Neuronal stem cell (in vitro differentiated cells): ENCODE measurements around the gene NAP1L1.
A peak's percentile ranks its signal among the peaks of the same experiment; 100 is the strongest.

ENCODE experiments used
- DNase-seq: peaks from one replicate; pipeline ENCODE4 v3.0.0-alpha.2; 2013; ENCODE audit warnings: low spot score
- H2AFZ ChIP-seq: one replicate; pipeline ENCODE4 v1.6.1; 2013; ENCODE audit warnings: mild to moderate bottlenecking, low read length, inconsistent platforms
- H2AK5ac ChIP-seq: 2 replicates; pipeline ENCODE4 v1.6.1; 2013; ENCODE audit warnings: low read depth, mild to moderate bottlenecking, inconsistent platforms, low read length, moderate library complexity, mixed read lengths
- H2BK120ac ChIP-seq: 2 replicates; pipeline ENCODE4 v1.6.1; 2013; ENCODE audit warnings: low read depth, mild to moderate bottlenecking, inconsistent platforms, low read length, moderate library complexity, mixed read lengths
- H2BK12ac ChIP-seq: one replicate; pipeline ENCODE4 v1.6.1; 2013; ENCODE audit warnings: low read length, inconsistent platforms
- H2BK15ac ChIP-seq: 2 replicates; pipeline ENCODE4 v1.6.1; 2013; ENCODE audit warnings: mild to moderate bottlenecking, low read length, inconsistent platforms, mixed read lengths
- H2BK5ac ChIP-seq: one replicate; pipeline ENCODE4 v1.6.1; 2013; ENCODE audit warnings: inconsistent platforms, mild to moderate bottlenecking, low read length, moderate library complexity
- H3K14ac ChIP-seq: one replicate; pipeline ENCODE4 v1.6.1; 2013; ENCODE audit warnings: low read length, inconsistent platforms
- H3K18ac ChIP-seq: 2 replicates; pipeline ENCODE4 v1.6.1; 2013; ENCODE audit warnings: low read length, inconsistent platforms
- H3K23ac ChIP-seq: 2 replicates; pipeline ENCODE4 v1.6.1; 2013; ENCODE audit warnings: low read depth, mild to moderate bottlenecking, mixed read lengths, low read length, inconsistent platforms; ENCODE audit not compliant: poor library complexity
- H3K27ac ChIP-seq: replicated peaks from 3 replicates; pipeline ENCODE4 v1.5.1; 2013; ENCODE audit warnings: low read length, inconsistent platforms
- H3K27me3 ChIP-seq, 3 experiments: 2 replicates each; pipeline ENCODE4 v1.6.1; 2013; ENCODE audit warnings: low read length in 3 of 3, mild to moderate bottlenecking in 2 of 3, inconsistent platforms in 1 of 3, low read depth in 1 of 3, mixed read lengths in 1 of 3, moderate library complexity in 1 of 3; ENCODE audit not compliant: control insufficient read depth in 3 of 3, insufficient read depth in 3 of 3
- H3K36me3 ChIP-seq, 2 donors: replicated peaks in 1 of 2; 2 replicates each; pipeline ENCODE4 v1.6.1; 2013; ENCODE audit warnings: low read length in 2 of 2; ENCODE audit not compliant: control insufficient read depth in 2 of 2, insufficient read depth in 2 of 2
- H3K4ac ChIP-seq: 2 replicates; pipeline ENCODE4 v1.6.1; 2013; ENCODE audit warnings: inconsistent platforms, mild to moderate bottlenecking, low read length, moderate library complexity
- H3K4me1 ChIP-seq, 2 donors: 1 replicate in 1 of 2; 2 replicates in 1 of 2; pipeline ENCODE4 v1.6.1; 2013; ENCODE audit warnings: low read length in 2 of 2, low read depth in 1 of 2; ENCODE audit not compliant: control insufficient read depth in 2 of 2, insufficient read depth in 1 of 2
- H3K4me2 ChIP-seq: one replicate; pipeline ENCODE4 v1.6.1; 2013; ENCODE audit warnings: mild to moderate bottlenecking, low read length, inconsistent platforms; ENCODE audit not compliant: insufficient read depth, poor library complexity, severe bottlenecking
- H3K4me3 ChIP-seq, 2 donors: 2 replicates each; pipeline ENCODE4 v1.5.1; 2013; ENCODE audit warnings: low read length in 2 of 2, mild to moderate bottlenecking in 2 of 2, inconsistent platforms in 1 of 2, moderate library complexity in 1 of 2
- H3K79me1 ChIP-seq: one replicate; pipeline ENCODE4 v1.6.1; 2013; ENCODE audit warnings: low read depth, mild to moderate bottlenecking, inconsistent platforms, low read length, moderate library complexity
- H3K9ac ChIP-seq: one replicate; pipeline ENCODE4 v1.6.1; 2013; ENCODE audit warnings: mild to moderate bottlenecking, low read depth, low read length, inconsistent platforms; ENCODE audit not compliant: poor library complexity
- H3K9me3 ChIP-seq, 2 donors: replicated peaks in 1 of 2; 2 replicates each; pipeline versions ENCODE3 to v1.6.1; 2013; ENCODE audit warnings: low read length in 2 of 2, mild to moderate bottlenecking in 2 of 2, inconsistent platforms in 1 of 2, low read depth in 1 of 2, mixed read lengths in 1 of 2, moderate library complexity in 1 of 2; ENCODE audit not compliant: control insufficient read depth in 2 of 2, insufficient read depth in 1 of 2
- H4K8ac ChIP-seq: one replicate; pipeline ENCODE4 v1.6.1; 2013; ENCODE audit warnings: low read depth, mild to moderate bottlenecking, inconsistent platforms, low read length, moderate library complexity
- H4K91ac ChIP-seq: one replicate; pipeline ENCODE4 v1.6.1; 2013; ENCODE audit warnings: low read length, low read depth, mild to moderate bottlenecking, inconsistent platforms; ENCODE audit not compliant: poor library complexity
- WGBS, 2 donors: extraction: QIAGEN DNeasy Blood & Tissue Kit; methylation state at CpG; one replicate each; pipeline ENCODE4 v1.1.7; 2013; ENCODE audit warnings: missing lambda C conversion rate in 2 of 2, mixed read lengths in 1 of 2; ENCODE audit not compliant: insufficient read length in 2 of 2, insufficient replicate concordance in 1 of 2; ENCODE audit errors: extremely low coverage in 2 of 2; 5-methylcytosine and 5-hydroxymethylcytosine counted together

NAP1L1 gene

DNA sequence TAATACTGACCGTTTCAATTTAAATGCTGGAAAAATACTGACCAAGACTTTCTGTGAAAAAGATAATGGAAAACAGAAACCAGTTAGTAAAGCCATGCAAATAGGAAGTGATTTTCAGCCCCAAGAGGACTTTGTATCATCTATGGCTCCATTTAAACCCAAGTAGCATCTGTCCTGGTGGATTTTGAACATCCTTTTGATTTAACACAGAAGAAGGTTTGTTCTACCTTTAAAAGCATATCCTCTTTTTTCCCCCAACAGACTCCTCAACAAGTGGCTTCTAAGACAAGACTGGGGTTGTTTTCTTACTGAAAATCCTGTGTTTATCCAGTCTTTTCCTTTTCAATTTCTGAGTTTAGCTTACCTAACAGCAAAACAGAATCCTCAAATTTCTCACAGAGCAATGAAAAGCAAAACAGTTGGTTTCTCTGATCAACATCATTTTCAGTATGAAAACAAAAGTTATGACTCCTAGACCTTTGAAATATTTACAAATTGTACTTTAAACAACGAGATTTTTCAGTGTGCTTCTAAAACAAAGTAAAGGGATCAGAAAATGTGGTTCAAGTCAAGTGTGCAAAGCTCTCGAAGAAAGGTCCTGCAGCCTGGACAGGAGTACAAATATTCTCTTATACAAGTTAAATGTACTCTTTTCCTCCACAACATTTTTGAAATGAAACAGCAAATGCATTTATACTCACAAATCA, 55.8 kb downstream of the NAP1L1 start:
- no peak overlapping the region for H3K9ac ChIP-seq
- H3K14ac ChIP-seq: no peak overlapping the region
- H3K36me3 ChIP-seq: peaks cover 0 to 30% of the 10 kb centered on the region in 2 donors
- H3K23ac ChIP-seq: no peak overlapping the region
- H2BK120ac ChIP-seq: no peak overlapping the region
- H3K79me1 ChIP-seq: peaks cover 1% of the 10 kb centered on the region
- no peak overlapping the region for H4K91ac ChIP-seq
- H3K4me1 ChIP-seq: peaks cover 8 to 24% of the 10 kb centered on the region in 2 donors
- no CpG with 5 or more reads among the region's 3 CpGs for WGBS, 2 donors
- no peak overlapping the region for H2AFZ ChIP-seq
- no peak for DNase-seq
- no peak overlapping the region for H4K8ac ChIP-seq
- H3K4me3 ChIP-seq: peak overlapping the region in 1 of 2 donors; percentile 94
- no peak overlapping the region for H3K4me2 ChIP-seq
- no peak overlapping the region for H2AK5ac ChIP-seq
- no peak overlapping the region for H3K27ac ChIP-seq
- no peak overlapping the region for H2BK15ac ChIP-seq
- H3K18ac ChIP-seq: no peak overlapping the region
- no peak overlapping the region for H2BK12ac ChIP-seq
- H3K4ac ChIP-seq: no peak overlapping the region
- H2BK5ac ChIP-seq: no peak overlapping the region
- H3K27me3 ChIP-seq: peaks cover 0 to 17% (median 3%) of the 10 kb centered on the region in 3 experiments
- H3K9me3 ChIP-seq: no peaks in the 10 kb centered on the region

GRCh38 chr12:76026643-76027063, 57.8 kb downstream of the NAP1L1 start:
- peaks cover 1% of the 10 kb centered on the region for H3K79me1 ChIP-seq
- H2BK12ac ChIP-seq: no peak overlapping the region
- no peak overlapping the region for H3K27ac ChIP-seq
- no peak overlapping the region for H3K9ac ChIP-seq
- H3K9me3 ChIP-seq: no peaks in the 10 kb centered on the region
- H2BK5ac ChIP-seq: no peak overlapping the region
- H3K4me3 ChIP-seq: no peak overlapping the region
- H3K4me2 ChIP-seq: no peak overlapping the region
- H2BK15ac ChIP-seq: no peak overlapping the region
- DNase-seq: no peak
- no peak overlapping the region for H4K91ac ChIP-seq
- no peak overlapping the region for H2AK5ac ChIP-seq
- peaks cover 0 to 17% (median 3%) of the 10 kb centered on the region in 3 experiments for H3K27me3 ChIP-seq
- no peak overlapping the region for H3K23ac ChIP-seq
- H2BK120ac ChIP-seq: no peak overlapping the region
- H3K36me3 ChIP-seq: peaks cover 0 to 30% of the 10 kb centered on the region in 2 donors
- H3K18ac ChIP-seq: no peak overlapping the region
- WGBS, 2 donors: no CpG with 5 or more reads among the region's 1 CpG
- H4K8ac ChIP-seq: no peak overlapping the region
- no peak overlapping the region for H3K14ac ChIP-seq
- no peak overlapping the region for H2AFZ ChIP-seq
- H3K4ac ChIP-seq: no peak overlapping the region
- peaks cover 8 to 24% of the 10 kb centered on the region in 2 donors for H3K4me1 ChIP-seq

DNA sequence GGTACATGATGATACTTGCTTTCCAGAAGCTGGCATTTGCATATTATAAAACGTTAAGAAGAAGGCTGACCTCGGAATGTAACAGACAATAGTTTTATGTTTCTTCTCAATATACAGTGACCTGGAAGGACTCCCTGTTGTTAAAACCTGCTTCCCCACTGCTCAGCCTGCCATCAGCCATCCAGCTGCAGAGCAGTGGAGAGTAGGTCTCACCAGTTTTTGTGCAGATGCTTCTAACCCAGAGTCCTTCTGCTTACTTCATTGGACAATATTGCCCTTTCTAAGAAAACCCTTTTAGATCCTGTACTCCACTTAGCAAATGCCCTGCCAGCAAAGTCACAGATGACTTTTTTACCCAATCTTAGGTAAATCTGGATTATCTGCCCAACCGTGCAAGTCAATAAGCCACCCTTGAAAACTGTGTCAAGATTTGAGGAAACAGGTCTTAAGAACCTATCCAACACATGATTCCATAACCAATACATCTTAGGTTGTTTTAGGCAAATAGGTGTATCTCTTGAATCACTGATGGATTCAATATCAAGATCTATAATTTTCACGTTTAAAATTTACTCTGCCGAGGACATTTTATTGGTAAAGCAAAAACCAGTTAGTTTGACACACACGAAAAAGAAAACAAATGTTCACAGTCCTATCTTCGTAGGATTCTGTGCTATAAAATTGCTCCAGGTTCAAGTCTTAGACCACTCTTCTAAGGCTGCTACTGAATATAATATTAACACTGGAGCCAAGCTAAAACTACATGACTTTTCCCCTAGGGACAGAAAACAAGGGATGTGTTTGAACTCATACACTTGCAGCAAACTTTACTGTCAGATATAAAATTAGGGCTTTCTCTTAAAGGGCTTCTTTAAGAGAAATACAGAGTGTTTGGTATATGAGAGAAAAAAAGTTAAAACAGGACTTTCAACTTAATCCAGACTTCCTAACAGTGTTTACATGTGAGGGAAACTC, 58.6 kb downstream of the NAP1L1 start:
- DNase-seq: no peak
- no peaks in the 10 kb centered on the region for H3K9me3 ChIP-seq
- peaks cover 0 to 17% (median 3%) of the 10 kb centered on the region in 3 experiments for H3K27me3 ChIP-seq
- H3K27ac ChIP-seq: no peak overlapping the region
- H2BK15ac ChIP-seq: no peak overlapping the region
- WGBS, 2 donors: no CpG with 5 or more reads among the region's 7 CpGs
- no peak overlapping the region for H3K9ac ChIP-seq
- H3K4me2 ChIP-seq: no peak overlapping the region
- H3K79me1 ChIP-seq: peaks cover 1% of the 10 kb centered on the region
- H3K4me3 ChIP-seq: no peak overlapping the region
- H2BK120ac ChIP-seq: no peak overlapping the region
- H3K23ac ChIP-seq: no peak overlapping the region
- no peak overlapping the region for H4K8ac ChIP-seq
- no peak overlapping the region for H2AFZ ChIP-seq
- peaks cover 7 to 26% of the 10 kb centered on the region in 2 donors for H3K4me1 ChIP-seq
- no peak overlapping the region for H2BK12ac ChIP-seq
- no peak overlapping the region for H3K4ac ChIP-seq
- no peak overlapping the region for H4K91ac ChIP-seq
- H3K18ac ChIP-seq: no peak overlapping the region
- peaks cover 0 to 30% of the 10 kb centered on the region in 2 donors for H3K36me3 ChIP-seq
- H2BK5ac ChIP-seq: no peak overlapping the region
- no peak overlapping the region for H3K14ac ChIP-seq
- H2AK5ac ChIP-seq: no peak overlapping the region
